HepG2 (cell line): ENCODE results near the gene WNT7A. TPM values are rescaled to one million over a fixed set of nuclear protein-coding genes. Genes with fewer than 3 reads are reported as not detected.

Source experiments
- ATAC-seq: fragments of 200-7000 bp; cut with Tn5 transposase; 3 replicates; pipeline ENCODE4 v1.9.1; 2020; ENCODE audit warnings: mild to moderate bottlenecking, moderate library complexity
- BruUV-seq: library from RNA; stranded (reverse); fragments of 400-500 nt; replicated peaks from 2 replicates; lab custom pipeline; 2021; lab: Mats Ljungman, UMichigan
- CTCF ChIA-PET: fragments of 300-600 bp; formaldehyde crosslinking; extraction: SDS; loops from one replicate; lab custom pipeline; 2021; ENCODE audit warnings: low total read pairs, inconsistent platforms, low intra/inter-chr PET ratio; lab: Yijun Ruan, JAX
- POLR2A ChIA-PET: fragments of 350-600 bp; sonication (Branson Sonifier 250); formaldehyde crosslinking; loops from one replicate; lab custom pipeline; 2020; ENCODE audit warnings: antibody characterized with exemption, inconsistent platforms; lab: Yijun Ruan, JAX
- DNase-seq: peaks from one replicate; pipeline ENCODE4 v3.0.0-alpha.2; 2015; ENCODE audit warnings: low spot score
- FAIRE-seq: peaks from 3 replicates; lab custom pipeline; 2011; peaks lifted over from hg19 to GRCh38; lab: Jason Lieb, UNC
- H2AFZ ChIP-seq: one replicate; pipeline ENCODE4 v1.6.1; 2011; ENCODE audit warnings: low read length, inconsistent platforms
- H3K27ac ChIP-seq: fragments of 300-600 bp; 3 replicates; pipeline ENCODE4 v1.8.0; 2011; ENCODE audit warnings: mixed run types, mild to moderate bottlenecking, mixed read lengths, low read length, inconsistent platforms; ENCODE audit not compliant: insufficient read depth; ENCODE audit errors: extremely low read length
- H3K27me3 ChIP-seq, 2 experiments: fragments of 200-600 bp in 1 of 2; 2 replicates in 1 of 2; 3 replicates in 1 of 2; pipeline versions ENCODE4 v1.6.0 to v1.8.0; 2011; ENCODE audit warnings: low read length in 2 of 2, mild to moderate bottlenecking in 2 of 2, moderate library complexity in 2 of 2, inconsistent platforms in 1 of 2; ENCODE audit not compliant: insufficient read depth in 2 of 2, control insufficient read depth in 1 of 2
- H3K36me3 ChIP-seq, 2 experiments: fragments of 200-600 bp in 1 of 2; replicated peaks in 1 of 2; 2 replicates in 1 of 2; 3 replicates in 1 of 2; pipeline versions ENCODE4 v1.5.1 to v1.8.0; 2011; ENCODE audit warnings: low read length in 2 of 2, inconsistent platforms in 1 of 2; ENCODE audit not compliant: insufficient read depth in 2 of 2, control insufficient read depth in 1 of 2
- H3K4me1 ChIP-seq: 2 replicates; pipeline ENCODE4 v1.5.1; 2012; ENCODE audit warnings: low read length, inconsistent platforms; ENCODE audit not compliant: insufficient read depth
- H3K4me2 ChIP-seq: 2 replicates; pipeline ENCODE4 v1.6.0; 2011; ENCODE audit warnings: low read depth, low read length, inconsistent platforms
- H3K4me3 ChIP-seq, 3 experiments: fragments of 200-600 bp in 1 of 3; sonication (generic), shearing (Covaris generic) in 1 of 3; replicated peaks in 1 of 3; 2 replicates each; pipeline ENCODE4 v1.5.1; 2011 to 2016; ENCODE audit warnings: low read length in 3 of 3, inconsistent platforms in 2 of 3, low read depth in 2 of 3, mild to moderate bottlenecking in 2 of 3, control low read depth in 1 of 3, mixed read lengths in 1 of 3; ENCODE audit not compliant: insufficient read depth in 1 of 3
- H3K79me2 ChIP-seq: one replicate; pipeline ENCODE4 v1.6.1; 2011; ENCODE audit warnings: low read length, inconsistent platforms; ENCODE audit not compliant: insufficient read depth
- H3K9ac ChIP-seq: 2 replicates; pipeline ENCODE4 v1.6.0; 2011; ENCODE audit warnings: mild to moderate bottlenecking, low read depth, low read length, inconsistent platforms; ENCODE audit not compliant: insufficient read depth
- H3K9me3 ChIP-seq: 2 replicates; pipeline ENCODE4 v1.5.1; 2012; ENCODE audit warnings: mild to moderate bottlenecking, low read length
- H4K20me1 ChIP-seq: 2 replicates; pipeline ENCODE4 v1.6.0; 2011; ENCODE audit warnings: inconsistent platforms, mild to moderate bottlenecking, low read length, moderate library complexity; ENCODE audit not compliant: insufficient read depth
- EED ChIP-seq: sonication (generic); formaldehyde crosslinking; IDR thresholded peaks from 2 replicates; pipeline ENCODE4 v1.5.0; 2020; ENCODE audit warnings: mild to moderate bottlenecking, missing genetic modification reagents
- EP300 ChIP-seq, 3 experiments: sonication (generic) in 1 of 3; formaldehyde crosslinking in 1 of 3; IDR thresholded peaks; 2 replicates each; pipeline versions ENCODE4 v1.5.1 to v1.6.1; 2011 to 2020; ENCODE audit warnings: low read depth in 2 of 3, low read length in 2 of 3, borderline replicate concordance in 1 of 3, improper control_type of control experiment in 1 of 3, mild to moderate bottlenecking in 1 of 3, missing genetic modification reagents in 1 of 3, moderate library complexity in 1 of 3
- KAT7 ChIP-seq: IDR thresholded peaks from 2 replicates; pipeline ENCODE4 v1.6.1; 2018; ENCODE audit warnings: borderline replicate concordance, missing compliant biosample characterization
- MED8 ChIP-seq: sonication (generic); formaldehyde crosslinking; IDR thresholded peaks from 2 replicates; pipeline ENCODE4 v1.8.1; 2023; ENCODE audit warnings: mild to moderate bottlenecking, missing genetic modification reagents; ENCODE audit not compliant: insufficient replicate concordance
- NFE2L2 ChIP-seq: fragments of 150-350 bp; IDR thresholded peaks from 2 replicates; pipeline ENCODE4 v1.6.1; 2014; ENCODE audit warnings: low read length
- SAFB2 ChIP-seq: sonication (generic); formaldehyde crosslinking; IDR thresholded peaks from 2 replicates; pipeline ENCODE4 v1.5.1; 2020; ENCODE audit warnings: missing genetic modification reagents, low read depth, mild to moderate bottlenecking, borderline replicate concordance
- TAF1 ChIP-seq: sonication (generic); formaldehyde crosslinking; IDR thresholded peaks from 2 replicates; pipeline ENCODE4 v1.4.0; 2020; ENCODE audit warnings: missing genetic modification reagents
- ZFAT ChIP-seq: sonication (generic); formaldehyde crosslinking; conservative IDR thresholded peaks from 2 replicates; pipeline ENCODE4 v1.8.1; 2023; ENCODE audit warnings: missing genetic modification reagents, inconsistent platforms
- ZNF512 ChIP-seq: sonication (generic); formaldehyde crosslinking; IDR thresholded peaks from 2 replicates; pipeline ENCODE4 v1.4.0; 2020; ENCODE audit warnings: mild to moderate bottlenecking, missing genetic modification reagents
- ZNF878 ChIP-seq: sonication (generic); formaldehyde crosslinking; IDR thresholded peaks from 2 replicates; pipeline ENCODE4 v1.8.1; 2023; ENCODE audit warnings: mild to moderate bottlenecking, missing genetic modification reagents, moderate library complexity
- ZNF879 ChIP-seq: sonication (generic); formaldehyde crosslinking; IDR thresholded peaks from 2 replicates; pipeline ENCODE4 v1.8.1; 2023; ENCODE audit warnings: missing genetic modification reagents
- ZSCAN22 ChIP-seq: sonication (generic); formaldehyde crosslinking; IDR thresholded peaks from 2 replicates; pipeline ENCODE4 v1.4.0; 2020; ENCODE audit warnings: mild to moderate bottlenecking, missing genetic modification reagents
- WGBS: methylation state at CpG from one replicate; pipeline ENCODE4 v1.1.6; 2017; ENCODE audit warnings: low lambda C conversion rate; 5-methylcytosine and 5-hydroxymethylcytosine counted together
- in situ Hi-C: cut with HindIII; loops from 2 replicates; pipeline ENCODE4 v1.10.0; 2017; ENCODE audit warnings: low pct_unique_long_range_greater_than_20kb; ENCODE audit not compliant: extremely low pct_ligation_motif_present
- intact Hi-C: fragments of 100-400 bp; cut with micrococcal nuclease; formaldehyde crosslinking; loops from one replicate; pipeline ENCODE4 v1.10.0; 2022; ENCODE audit not compliant: unreplicated experiment
- polyA plus RNA-seq, 8 experiments: library from polyadenylated mRNA; depleted of rRNA in 3 of 8; stranded (reverse) in 7 of 8; unstranded in 1 of 8; fragments of >200 nt; fragmentation: Illumina TruSeq in 4 of 8; extraction: Trizol in 4 of 8; gene quantifications; 2 replicates each; pipeline versions ENCODE4 v1.2.1 to v1.2.3, GENCODE V29; 2011 to 2016; ENCODE audit warnings: low read depth in 4 of 8, missing spikeins in 1 of 8, mixed read lengths in 1 of 8; ENCODE audit not compliant: insufficient read depth in 1 of 8
- total RNA-seq, 5 experiments: library from RNA; depleted of rRNA; stranded (reverse); fragments of >200 nt; fragmentation: Illumina TruSeq; extraction: Trizol; gene quantifications; 2 replicates each; pipeline ENCODE4 v1.2.3, GENCODE V29; 2016; ENCODE audit warnings: low read depth in 1 of 5
- TF ChIP-seq, protein P1 (sequence below): sonication (generic); formaldehyde crosslinking; IDR thresholded peaks from 2 replicates; pipeline ENCODE4; 2020; ENCODE audit warnings: missing genetic modification reagents, mild to moderate bottlenecking, borderline replicate concordance
- TF ChIP-seq, protein P2 (sequence below): sonication (generic); formaldehyde crosslinking; IDR thresholded peaks from 2 replicates; pipeline ENCODE4 v1.4.0; 2020; ENCODE audit warnings: mild to moderate bottlenecking, missing genetic modification reagents
- TF ChIP-seq, protein P3 (sequence below): sonication (generic); formaldehyde crosslinking; IDR thresholded peaks from 2 replicates; pipeline ENCODE4 v1.8.0; 2022; ENCODE audit warnings: missing genetic modification reagents, mild to moderate bottlenecking, borderline replicate concordance

The WNT7A gene
- total and polyA plus RNA-seq, 2 of the 13 experiments (the other 11 are each of a cell fraction or from before 2014, with no cell fraction given) = not detected

GRCh38 chr3:13857702-13858380, 22.0 kb downstream of the WNT7A start:
- in situ Hi-C loops (no loop called here), intact Hi-C loops (no loop called here)
- H3K27ac ChIP-seq = no peak overlapping the region
- no peaks in the 10 kb centered on the region for H3K4me1 ChIP-seq
- TF ChIP-seq EP300 (IDR thresholded peaks at IDR 0.05; ENCODE audit: low read depth in 2 of 2, low read length in 2 of 2) (no peak), EP300 (CRISPR knock-in tag; IDR thresholded peaks at IDR 0.05; ENCODE audit: borderline replicate concordance) (no peak), KAT7 (CRISPR knock-in tag) (no peak), EED (no peak), ZNF879 (no peak), MED8 (CRISPR knock-in tag) (no peak), ZFAT (CRISPR knock-in tag) (no peak), SAFB2 (CRISPR knock-in tag) (no peak), ZSCAN22 (CRISPR knock-in tag) (no peak), TAF1 (CRISPR knock-in tag) (no peak), ZNF512 (CRISPR knock-in tag) (no peak), NFE2L2 (no peak), ZNF878 (no peak)
- TF ChIP-seq, protein P1, sequence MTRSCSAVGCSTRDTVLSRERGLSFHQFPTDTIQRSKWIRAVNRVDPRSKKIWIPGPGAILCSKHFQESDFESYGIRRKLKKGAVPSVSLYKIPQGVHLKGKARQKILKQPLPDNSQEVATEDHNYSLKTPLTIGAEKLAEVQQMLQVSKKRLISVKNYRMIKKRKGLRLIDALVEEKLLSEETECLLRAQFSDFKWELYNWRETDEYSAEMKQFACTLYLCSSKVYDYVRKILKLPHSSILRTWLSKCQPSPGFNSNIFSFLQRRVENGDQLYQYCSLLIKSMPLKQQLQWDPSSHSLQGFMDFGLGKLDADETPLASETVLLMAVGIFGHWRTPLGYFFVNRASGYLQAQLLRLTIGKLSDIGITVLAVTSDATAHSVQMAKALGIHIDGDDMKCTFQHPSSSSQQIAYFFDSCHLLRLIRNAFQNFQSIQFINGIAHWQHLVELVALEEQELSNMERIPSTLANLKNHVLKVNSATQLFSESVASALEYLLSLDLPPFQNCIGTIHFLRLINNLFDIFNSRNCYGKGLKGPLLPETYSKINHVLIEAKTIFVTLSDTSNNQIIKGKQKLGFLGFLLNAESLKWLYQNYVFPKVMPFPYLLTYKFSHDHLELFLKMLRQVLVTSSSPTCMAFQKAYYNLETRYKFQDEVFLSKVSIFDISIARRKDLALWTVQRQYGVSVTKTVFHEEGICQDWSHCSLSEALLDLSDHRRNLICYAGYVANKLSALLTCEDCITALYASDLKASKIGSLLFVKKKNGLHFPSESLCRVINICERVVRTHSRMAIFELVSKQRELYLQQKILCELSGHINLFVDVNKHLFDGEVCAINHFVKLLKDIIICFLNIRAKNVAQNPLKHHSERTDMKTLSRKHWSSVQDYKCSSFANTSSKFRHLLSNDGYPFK = no peak
- TF ChIP-seq, protein P2, sequence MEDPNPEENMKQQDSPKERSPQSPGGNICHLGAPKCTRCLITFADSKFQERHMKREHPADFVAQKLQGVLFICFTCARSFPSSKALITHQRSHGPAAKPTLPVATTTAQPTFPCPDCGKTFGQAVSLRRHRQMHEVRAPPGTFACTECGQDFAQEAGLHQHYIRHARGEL (CRISPR knock-in tag) = no peak
- TF ChIP-seq, protein P3, sequence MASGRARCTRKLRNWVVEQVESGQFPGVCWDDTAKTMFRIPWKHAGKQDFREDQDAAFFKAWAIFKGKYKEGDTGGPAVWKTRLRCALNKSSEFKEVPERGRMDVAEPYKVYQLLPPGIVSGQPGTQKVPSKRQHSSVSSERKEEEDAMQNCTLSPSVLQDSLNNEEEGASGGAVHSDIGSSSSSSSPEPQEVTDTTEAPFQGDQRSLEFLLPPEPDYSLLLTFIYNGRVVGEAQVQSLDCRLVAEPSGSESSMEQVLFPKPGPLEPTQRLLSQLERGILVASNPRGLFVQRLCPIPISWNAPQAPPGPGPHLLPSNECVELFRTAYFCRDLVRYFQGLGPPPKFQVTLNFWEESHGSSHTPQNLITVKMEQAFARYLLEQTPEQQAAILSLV (CRISPR knock-in tag) = no peak
- TF ChIP-seq, all 625 proteins: peak for 0
- 0 out of 2 replicates have a peak, but pooled peaks cover 2% of the 10 kb centered on the region for H4K20me1 ChIP-seq
- H3K27me3 ChIP-seq = peaks cover 1 to 29% of the 10 kb centered on the region in 2 experiments; a peak in 4 of 5 replicates
- H3K79me2 ChIP-seq = no peaks in the 10 kb centered on the region
- H3K4me2 ChIP-seq = no peak overlapping the region
- ChIA-PET CTCF (no interaction called here), POLR2A (no interaction called here)
- 0% methylated on average over 1 of the region's 6 CpGs for WGBS
- no TSS peak for BruUV-seq
- H3K4me3 ChIP-seq = no peak overlapping the region
- no peak for FAIRE-seq
- no peak overlapping the region for H2AFZ ChIP-seq
- no peaks in the 10 kb centered on the region for H3K9me3 ChIP-seq
- ATAC-seq = no peak
- no peak for DNase-seq
- H3K9ac ChIP-seq = no peak overlapping the region
- no peaks in the 10 kb centered on the region for H3K36me3 ChIP-seq
